Measurements from ENCODE around the gene TRAF3.

GRCh38 chr14:102782974-102783373 lies 5.7 kb downstream of the TRAF3 start:
- TF ChIP-seq ZNF274 (IDR thresholded peaks at IDR 0.05; ENCODE audit: low read depth, low read length), result no peak
- TF ChIP-seq YY1 (IDR thresholded peaks at IDR 0.05; ENCODE audit: insufficient read depth, insufficient read length), result no peak

Data from NT2/D1 (cell line).